ENCODE measurements around the gene STAM. TPM values are rescaled to one million over a fixed set of nuclear protein-coding genes. Genes with fewer than 3 reads are reported as not detected.
A peak's percentile ranks its signal among the peaks of the same experiment; 100 is the strongest.

STAM gene
- total and polyA plus RNA-seq, 9 of the 15 experiments (the other 6 are each of a cell fraction or from before 2014, with no cell fraction given) = 13.8 to 33.5 (median 26.4) TPM

GRCh38 chr10:17616403-17617030, 27.4 kb upstream of the STAM start (continued):
- TF ChIP-seq, protein P1, sequence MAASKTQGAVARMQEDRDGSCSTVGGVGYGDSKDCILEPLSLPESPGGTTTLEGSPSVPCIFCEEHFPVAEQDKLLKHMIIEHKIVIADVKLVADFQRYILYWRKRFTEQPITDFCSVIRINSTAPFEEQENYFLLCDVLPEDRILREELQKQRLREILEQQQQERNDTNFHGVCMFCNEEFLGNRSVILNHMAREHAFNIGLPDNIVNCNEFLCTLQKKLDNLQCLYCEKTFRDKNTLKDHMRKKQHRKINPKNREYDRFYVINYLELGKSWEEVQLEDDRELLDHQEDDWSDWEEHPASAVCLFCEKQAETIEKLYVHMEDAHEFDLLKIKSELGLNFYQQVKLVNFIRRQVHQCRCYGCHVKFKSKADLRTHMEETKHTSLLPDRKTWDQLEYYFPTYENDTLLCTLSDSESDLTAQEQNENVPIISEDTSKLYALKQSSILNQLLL (CRISPR knock-in tag; IDR thresholded peaks at IDR 0.05; ENCODE audit: borderline replicate concordance) = no peak
- peak; percentile 70 for TF ChIP-seq ARID1B (IDR thresholded peaks at IDR 0.05)
- TF ChIP-seq STAG1 (CRISPR knock-in tag; IDR thresholded peaks at IDR 0.05; ENCODE audit: borderline replicate concordance) = no peak
- no peak for TF ChIP-seq MTF1 (CRISPR knock-in tag; IDR thresholded peaks at IDR 0.05; ENCODE audit: borderline replicate concordance)
- TF ChIP-seq HCFC1 (IDR thresholded peaks at IDR 0.05; ENCODE audit: low read depth, low read length) = no peak
- TF ChIP-seq SOX6 (IDR thresholded peaks at IDR 0.05) = peak; percentile 45; the same call in 1 of the 2 replicates
- no peak for TF ChIP-seq MLX (CRISPR knock-in tag; conservative IDR thresholded peaks at IDR 0.05)
- TF ChIP-seq RFX7 (CRISPR knock-in tag; IDR thresholded peaks at IDR 0.05) = no peak
- TF ChIP-seq RFX1 (IDR thresholded peaks at IDR 0.05) = no peak
- TF ChIP-seq, protein P2, sequence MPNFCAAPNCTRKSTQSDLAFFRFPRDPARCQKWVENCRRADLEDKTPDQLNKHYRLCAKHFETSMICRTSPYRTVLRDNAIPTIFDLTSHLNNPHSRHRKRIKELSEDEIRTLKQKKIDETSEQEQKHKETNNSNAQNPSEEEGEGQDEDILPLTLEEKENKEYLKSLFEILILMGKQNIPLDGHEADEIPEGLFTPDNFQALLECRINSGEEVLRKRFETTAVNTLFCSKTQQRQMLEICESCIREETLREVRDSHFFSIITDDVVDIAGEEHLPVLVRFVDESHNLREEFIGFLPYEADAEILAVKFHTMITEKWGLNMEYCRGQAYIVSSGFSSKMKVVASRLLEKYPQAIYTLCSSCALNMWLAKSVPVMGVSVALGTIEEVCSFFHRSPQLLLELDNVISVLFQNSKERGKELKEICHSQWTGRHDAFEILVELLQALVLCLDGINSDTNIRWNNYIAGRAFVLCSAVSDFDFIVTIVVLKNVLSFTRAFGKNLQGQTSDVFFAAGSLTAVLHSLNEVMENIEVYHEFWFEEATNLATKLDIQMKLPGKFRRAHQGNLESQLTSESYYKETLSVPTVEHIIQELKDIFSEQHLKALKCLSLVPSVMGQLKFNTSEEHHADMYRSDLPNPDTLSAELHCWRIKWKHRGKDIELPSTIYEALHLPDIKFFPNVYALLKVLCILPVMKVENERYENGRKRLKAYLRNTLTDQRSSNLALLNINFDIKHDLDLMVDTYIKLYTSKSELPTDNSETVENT (CRISPR knock-in tag; IDR thresholded peaks at IDR 0.05) = no peak
- no peak for TF ChIP-seq CBFB (CRISPR knock-in tag; IDR thresholded peaks at IDR 0.05)
- TF ChIP-seq, protein P3, sequence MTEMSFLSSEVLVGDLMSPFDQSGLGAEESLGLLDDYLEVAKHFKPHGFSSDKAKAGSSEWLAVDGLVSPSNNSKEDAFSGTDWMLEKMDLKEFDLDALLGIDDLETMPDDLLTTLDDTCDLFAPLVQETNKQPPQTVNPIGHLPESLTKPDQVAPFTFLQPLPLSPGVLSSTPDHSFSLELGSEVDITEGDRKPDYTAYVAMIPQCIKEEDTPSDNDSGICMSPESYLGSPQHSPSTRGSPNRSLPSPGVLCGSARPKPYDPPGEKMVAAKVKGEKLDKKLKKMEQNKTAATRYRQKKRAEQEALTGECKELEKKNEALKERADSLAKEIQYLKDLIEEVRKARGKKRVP (CRISPR knock-in tag; IDR thresholded peaks at IDR 0.05) = no peak
- no peak for TF ChIP-seq ZNF561 (CRISPR knock-in tag; conservative IDR thresholded peaks at IDR 0.05)
- no peak for TF ChIP-seq ZNF253 (CRISPR knock-in tag; conservative IDR thresholded peaks at IDR 0.05)
- peak; percentile 86 for TF ChIP-seq MAFG (tag; conservative IDR thresholded peaks at IDR 0.05)
- no peak for TF ChIP-seq TAF9B (IDR thresholded peaks at IDR 0.05; ENCODE audit: partially characterized antibody)
- TF ChIP-seq CTBP1 (IDR thresholded peaks at IDR 0.05; ENCODE audit: borderline replicate concordance) = peak; percentile 80
- TF ChIP-seq ZNF764 (CRISPR knock-in tag; IDR thresholded peaks at IDR 0.05; ENCODE audit: low read depth) = no peak
- TF ChIP-seq NUFIP1 (IDR thresholded peaks at IDR 0.05; ENCODE audit: partially characterized antibody) = no peak
- TF ChIP-seq CHD4 (IDR thresholded peaks at IDR 0.05; ENCODE audit: insufficient read depth, insufficient replicate concordance, low read depth, low read length, poor library complexity, severe bottlenecking) = no peak
- TF ChIP-seq TBL1XR1 (IDR thresholded peaks at IDR 0.05; ENCODE audit: low read length in 2 of 2) = peak in 1 of 2 experiments; percentile 61; a peak in 1 of 4 replicates
- TF ChIP-seq CHCHD3 (CRISPR knock-in tag; IDR thresholded peaks at IDR 0.05) = no peak
- TF ChIP-seq ZNF316 (IDR thresholded peaks at IDR 0.05) = peak; percentile 81
- no peak; the same call in 1 of the 2 replicates for TF ChIP-seq EP400 (IDR thresholded peaks at IDR 0.05)
- TF ChIP-seq SUPT5H (IDR thresholded peaks at IDR 0.05) = no peak
- TF ChIP-seq CREM (IDR thresholded peaks at IDR 0.05; ENCODE audit: low read depth) = no peak; the same call in 1 of the 2 replicates
